Kidney (tissue), 14 donors: ENCODE data around the gene CPM. TPM values are rescaled to one million over a fixed set of nuclear protein-coding genes. Genes with fewer than 3 reads are reported as not detected.

Source experiments
- DNase-seq, 5 donors: peaks; one replicate each; pipeline ENCODE4 v3.0.0-alpha.2; 2013 to 2020
- FAIRE-seq: peaks from 2 replicates; lab custom pipeline; 2012; peaks lifted over from hg19 to GRCh38; lab: Jason Lieb, UNC
- H3K27ac ChIP-seq, 2 donors: one replicate each; pipeline ENCODE4 v1.7.0; 2013; ENCODE audit warnings: low read depth in 2 of 2, low read length in 2 of 2, inconsistent platforms in 1 of 2
- H3K27me3 ChIP-seq: one replicate; pipeline ENCODE4 v1.7.1; 2013; ENCODE audit warnings: low read length, inconsistent platforms; ENCODE audit not compliant: control insufficient read depth, insufficient read depth
- H3K36me3 ChIP-seq, 3 donors: one replicate each; pipeline versions ENCODE4 v1.7.0 to v1.7.1; 2013; ENCODE audit warnings: low read length in 3 of 3, control low read depth in 1 of 3, inconsistent platforms in 1 of 3; ENCODE audit not compliant: insufficient read depth in 3 of 3, control insufficient read depth in 2 of 3
- H3K4me1 ChIP-seq, 3 donors: one replicate each; pipeline versions ENCODE4 v1.7.0 to v1.7.1; 2013; ENCODE audit warnings: low read length in 3 of 3, inconsistent platforms in 1 of 3, low read depth in 1 of 3; ENCODE audit not compliant: control insufficient read depth in 2 of 3, insufficient read depth in 2 of 3
- H3K4me3 ChIP-seq, 3 donors: one replicate each; pipeline versions ENCODE4 v1.7.0 to v1.8.1; 2013; ENCODE audit warnings: low read length in 3 of 3, control low read depth in 1 of 3, inconsistent platforms in 1 of 3
- H3K9ac ChIP-seq, 3 donors: one replicate each; pipeline versions ENCODE4 v1.7.0 to v1.7.1; 2013; ENCODE audit warnings: low read length in 3 of 3, control low read depth in 1 of 3, inconsistent platforms in 1 of 3
- H3K9me3 ChIP-seq, 3 donors: one replicate each; pipeline versions ENCODE4 v1.7.0 to v1.7.1; 2013; ENCODE audit warnings: low read length in 3 of 3, control low read depth in 1 of 3, inconsistent platforms in 1 of 3; ENCODE audit not compliant: control insufficient read depth in 2 of 3, insufficient read depth in 1 of 3
- CTCF ChIP-seq: IDR thresholded peaks from 3 replicates; pipeline ENCODE4 v1.5.1; 2012; ENCODE audit warnings: mild to moderate bottlenecking, moderate library complexity, borderline replicate concordance; ENCODE audit not compliant: insufficient read depth; ENCODE audit errors: extremely low read depth
- intact Hi-C: fragments of 100-400 bp; cut with DNase I; formaldehyde crosslinking; loops from one replicate; pipeline ENCODE4 v1.11.1; 2022
- polyA plus RNA-seq: library from polyadenylated mRNA; stranded (reverse); fragments of 350-450 nt; fragmentation: Illumina TruSeq; extraction: RNeasy Lipid Tissue Mini Kit (QIAGEN cat#74804); gene quantifications from one replicate; pipeline ENCODE4 v1.2.3, GENCODE V29; 2014; ENCODE audit warnings: low read depth, low replicate concordance; ENCODE audit not compliant: insufficient read depth
- total RNA-seq: library from RNA; stranded (reverse); fragmentation: NEBNext Ultra II Directional; extraction: Animal tissue kit (Norgen Biotek cat#: 25700); gene quantifications from one replicate; pipeline ENCODE4 v1.2.1, GENCODE V29; 2021
- donor health status: control.
- donor health status: control.
- donor health status: control.
- donor health status: control.
- donor health status: control.
- donor health status: DM: yes; HTN: yes; CAD: no.
- donor health status: Normal renal cell carcinoma (clear cell type).

Gene CPM
- total and polyA plus RNA-seq, 2 donors from 2014 or later: 35.7 to 144 TPM

- Histone ChIP-seq H3K36me3 (peaks cover 0 to 40% (median 10%) of the 10 kb centered on the region in 3 donors), H3K27me3 (no peaks in the 10 kb centered on the region), H3K9me3 (no peaks in the 10 kb centered on the region), H3K27ac (no peak overlapping the region), H3K4me1 (no peaks in the 10 kb centered on the region), H3K9ac (no peak overlapping the region), H3K4me3 (no peak overlapping the region)
- intact Hi-C loops: no loop called here
- peak in 1 of 5 donors; percentile 18 for DNase-seq
- TF ChIP-seq CTCF: no peak
- no peak for FAIRE-seq
Measured at GRCh38 chr12:68866950-68867349, 66.0 kb downstream of the CPM start.

GRCh38 chr12:68865399-68866164 lies 67.4 kb downstream of the CPM start:
- no peak overlapping the region for H3K27ac ChIP-seq
- no peaks in the 10 kb centered on the region for H3K4me1 ChIP-seq
- no peak overlapping the region for H3K9ac ChIP-seq
- H3K36me3 ChIP-seq: peaks cover 0 to 30% (median 6%) of the 10 kb centered on the region in 3 donors
- no peak for FAIRE-seq
- no peaks in the 10 kb centered on the region for H3K9me3 ChIP-seq
- no peak for DNase-seq
- intact Hi-C loops: no loop called here
- no peaks in the 10 kb centered on the region for H3K27me3 ChIP-seq
- no peak for TF ChIP-seq CTCF
- H3K4me3 ChIP-seq: no peak overlapping the region

GRCh38 chr12:68864604-68865003 lies 68.4 kb downstream of the CPM start:
- no peak for DNase-seq
- Histone ChIP-seq H3K9me3 (no peaks in the 10 kb centered on the region), H3K27me3 (no peaks in the 10 kb centered on the region), H3K4me3 (no peak overlapping the region), H3K9ac (no peak overlapping the region), H3K27ac (no peak overlapping the region), H3K36me3 (peaks cover 0 to 24% (median 6%) of the 10 kb centered on the region in 3 donors), H3K4me1 (no peaks in the 10 kb centered on the region)
- TF ChIP-seq CTCF: no peak
- no peak for FAIRE-seq
- intact Hi-C loops: no loop called here
